ENCODE results near the gene BIN1. TPM values are rescaled to one million over a fixed set of nuclear protein-coding genes. Genes with fewer than 3 reads are reported as not detected.

The BIN1 gene
- total RNA-seq, 1 experiment from 2014 or later: 34.1 TPM

DNA sequence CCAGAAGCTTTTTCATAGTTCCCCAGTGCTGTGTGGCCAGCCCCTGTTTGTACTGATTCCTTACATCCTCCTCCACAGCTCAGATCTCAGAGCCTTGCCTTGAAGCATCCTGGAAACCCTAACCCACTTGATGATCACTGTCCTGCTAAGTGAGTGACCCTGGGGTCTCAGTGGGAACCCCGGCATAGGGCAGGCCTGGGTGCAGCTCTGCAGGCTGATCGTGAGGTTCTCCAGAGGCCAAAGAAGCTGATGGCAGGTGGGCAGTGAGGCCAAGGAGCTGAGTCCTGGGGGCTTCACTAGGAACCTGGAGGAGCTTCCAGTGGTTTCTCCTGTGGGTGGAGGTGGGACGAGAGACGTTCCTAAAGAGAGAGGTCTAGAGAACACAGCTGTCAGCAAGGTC, 47.4 kb upstream of the BIN1 start:
- BruUV-seq (replicated peaks): no TSS peak
- H3K4me3 ChIP-seq (ENCODE audit: low read depth, low read length, poor library complexity, severe bottlenecking): no peak overlapping the region
- H3K9me3 ChIP-seq (ENCODE audit: low read depth, low read length, poor library complexity, severe bottlenecking): no peaks in the 10 kb centered on the region
- POLR2A ChIA-PET (ENCODE audit: low non-redundant PET): no interaction called here
- H3K27ac ChIP-seq (ENCODE audit: low read depth, low read length, poor library complexity, severe bottlenecking): no peak overlapping the region
- CTCF ChIA-PET: no interaction called here
- H3K27me3 ChIP-seq (replicated peaks; ENCODE audit: insufficient read depth, low read depth, low read length, poor library complexity): no peaks in the 10 kb centered on the region
- no peaks in the 10 kb centered on the region for H3K4me1 ChIP-seq (ENCODE audit: insufficient read depth, low read length, poor library complexity, severe bottlenecking)
- no peaks in the 10 kb centered on the region for H3K36me3 ChIP-seq (ENCODE audit: insufficient read depth, low read length, poor library complexity, severe bottlenecking)
- no peak for TF ChIP-seq EZH2 (IDR thresholded peaks at IDR 0.05; ENCODE audit: borderline replicate concordance, low read depth, low read length, poor library complexity, severe bottlenecking)
- TF ChIP-seq, protein P1, sequence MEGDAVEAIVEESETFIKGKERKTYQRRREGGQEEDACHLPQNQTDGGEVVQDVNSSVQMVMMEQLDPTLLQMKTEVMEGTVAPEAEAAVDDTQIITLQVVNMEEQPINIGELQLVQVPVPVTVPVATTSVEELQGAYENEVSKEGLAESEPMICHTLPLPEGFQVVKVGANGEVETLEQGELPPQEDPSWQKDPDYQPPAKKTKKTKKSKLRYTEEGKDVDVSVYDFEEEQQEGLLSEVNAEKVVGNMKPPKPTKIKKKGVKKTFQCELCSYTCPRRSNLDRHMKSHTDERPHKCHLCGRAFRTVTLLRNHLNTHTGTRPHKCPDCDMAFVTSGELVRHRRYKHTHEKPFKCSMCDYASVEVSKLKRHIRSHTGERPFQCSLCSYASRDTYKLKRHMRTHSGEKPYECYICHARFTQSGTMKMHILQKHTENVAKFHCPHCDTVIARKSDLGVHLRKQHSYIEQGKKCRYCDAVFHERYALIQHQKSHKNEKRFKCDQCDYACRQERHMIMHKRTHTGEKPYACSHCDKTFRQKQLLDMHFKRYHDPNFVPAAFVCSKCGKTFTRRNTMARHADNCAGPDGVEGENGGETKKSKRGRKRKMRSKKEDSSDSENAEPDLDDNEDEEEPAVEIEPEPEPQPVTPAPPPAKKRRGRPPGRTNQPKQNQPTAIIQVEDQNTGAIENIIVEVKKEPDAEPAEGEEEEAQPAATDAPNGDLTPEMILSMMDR (conservative IDR thresholded peaks at IDR 0.05; ENCODE audit: low read depth, low read length): no peak
- intact Hi-C loops (cut with micrococcal nuclease; ENCODE audit: unreplicated experiment): no loop called here
- DNase-seq (ENCODE audit: low spot score): no peak

DNA sequence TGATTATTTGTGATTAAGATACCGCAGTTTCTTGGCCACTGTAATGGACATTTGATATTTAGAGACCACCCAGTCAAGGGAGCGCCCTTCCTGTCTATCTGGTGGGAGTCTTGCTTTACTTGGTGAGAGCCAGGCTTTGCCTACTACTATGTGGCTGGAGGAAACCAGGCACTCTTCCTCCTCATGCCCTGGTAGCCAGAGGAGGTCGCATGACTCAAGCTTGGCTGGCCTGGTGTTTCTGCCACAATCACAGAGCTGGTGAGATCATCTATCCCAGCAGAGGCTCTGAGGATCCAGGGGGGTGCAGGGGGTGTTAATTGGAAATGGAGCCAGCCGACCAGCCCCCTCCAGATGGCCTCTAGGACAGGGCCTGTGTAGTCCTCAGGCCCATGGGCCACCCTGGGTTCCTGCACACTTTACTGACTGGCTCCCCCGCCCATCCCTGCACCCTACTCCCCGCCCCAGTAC, 46.8 kb upstream of the BIN1 start:
- no peaks in the 10 kb centered on the region for H3K9me3 ChIP-seq (ENCODE audit: low read depth, low read length, poor library complexity, severe bottlenecking)
- H3K27me3 ChIP-seq (replicated peaks; ENCODE audit: insufficient read depth, low read depth, low read length, poor library complexity): no peaks in the 10 kb centered on the region
- ChIA-PET POLR2A (ENCODE audit: low non-redundant PET) (no interaction called here), CTCF (no interaction called here)
- no peaks in the 10 kb centered on the region for H3K4me1 ChIP-seq (ENCODE audit: insufficient read depth, low read length, poor library complexity, severe bottlenecking)
- no peak overlapping the region for H3K27ac ChIP-seq (ENCODE audit: low read depth, low read length, poor library complexity, severe bottlenecking)
- DNase-seq (ENCODE audit: low spot score): no peak
- TF ChIP-seq, protein P1 (conservative IDR thresholded peaks at IDR 0.05; ENCODE audit: low read depth, low read length): no peak
- TF ChIP-seq EZH2 (IDR thresholded peaks at IDR 0.05; ENCODE audit: borderline replicate concordance, low read depth, low read length, poor library complexity, severe bottlenecking): no peak
- no peaks in the 10 kb centered on the region for H3K36me3 ChIP-seq (ENCODE audit: insufficient read depth, low read length, poor library complexity, severe bottlenecking)
- no peak overlapping the region for H3K4me3 ChIP-seq (ENCODE audit: low read depth, low read length, poor library complexity, severe bottlenecking)
- BruUV-seq (replicated peaks): no TSS peak
- intact Hi-C loops (cut with micrococcal nuclease; ENCODE audit: unreplicated experiment): no loop called here

DNA sequence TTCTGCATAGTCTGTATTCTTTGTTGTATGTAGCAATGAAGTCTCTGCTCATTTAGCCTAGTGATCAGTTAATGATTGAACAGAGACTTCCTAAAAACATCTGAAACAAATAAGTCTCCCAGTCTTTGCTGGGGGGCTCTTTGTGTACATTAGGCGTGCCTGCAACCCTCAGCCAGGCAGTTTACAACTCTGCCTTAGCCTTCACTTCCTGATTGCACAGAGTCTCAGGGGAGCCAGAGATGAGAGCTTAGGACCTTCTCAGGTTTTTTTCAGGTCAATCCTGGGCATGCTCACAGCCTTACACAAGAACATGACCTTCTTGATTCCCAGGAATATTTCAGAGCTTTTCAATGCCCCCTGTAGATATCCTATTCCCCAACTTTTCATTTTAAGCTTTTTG, 44.0 kb upstream of the BIN1 start:
- CTCF ChIA-PET: no interaction called here
- no peaks in the 10 kb centered on the region for H3K36me3 ChIP-seq (ENCODE audit: insufficient read depth, low read length, poor library complexity, severe bottlenecking)
- no TSS peak for BruUV-seq (replicated peaks)
- DNase-seq (ENCODE audit: low spot score): no peak
- H3K27me3 ChIP-seq (replicated peaks; ENCODE audit: insufficient read depth, low read depth, low read length, poor library complexity): no peaks in the 10 kb centered on the region
- H3K27ac ChIP-seq (ENCODE audit: low read depth, low read length, poor library complexity, severe bottlenecking): no peak overlapping the region
- H3K4me3 ChIP-seq (ENCODE audit: low read depth, low read length, poor library complexity, severe bottlenecking): no peak overlapping the region
- H3K4me1 ChIP-seq (ENCODE audit: insufficient read depth, low read length, poor library complexity, severe bottlenecking): no peaks in the 10 kb centered on the region
- POLR2A ChIA-PET (ENCODE audit: low non-redundant PET): no interaction called here
- intact Hi-C loops (cut with micrococcal nuclease; ENCODE audit: unreplicated experiment): no loop called here
- no peak for TF ChIP-seq EZH2 (IDR thresholded peaks at IDR 0.05; ENCODE audit: borderline replicate concordance, low read depth, low read length, poor library complexity, severe bottlenecking)
- TF ChIP-seq, protein P1 (conservative IDR thresholded peaks at IDR 0.05; ENCODE audit: low read depth, low read length): no peak
- no peaks in the 10 kb centered on the region for H3K9me3 ChIP-seq (ENCODE audit: low read depth, low read length, poor library complexity, severe bottlenecking)

Measured in A673 (cell line).